ENCODE measurements around the gene BDKRB2.

Gene BDKRB2

GRCh38 chr14:96204151-96205058 is at the start of gene BDKRB2:
Gene BDKRB2 (plus strand): TSS chr14:96204839. CDS start chr14:96237108, 32,269 bp downstream.
- peak; percentile 77 for FAIRE-seq

DNA sequence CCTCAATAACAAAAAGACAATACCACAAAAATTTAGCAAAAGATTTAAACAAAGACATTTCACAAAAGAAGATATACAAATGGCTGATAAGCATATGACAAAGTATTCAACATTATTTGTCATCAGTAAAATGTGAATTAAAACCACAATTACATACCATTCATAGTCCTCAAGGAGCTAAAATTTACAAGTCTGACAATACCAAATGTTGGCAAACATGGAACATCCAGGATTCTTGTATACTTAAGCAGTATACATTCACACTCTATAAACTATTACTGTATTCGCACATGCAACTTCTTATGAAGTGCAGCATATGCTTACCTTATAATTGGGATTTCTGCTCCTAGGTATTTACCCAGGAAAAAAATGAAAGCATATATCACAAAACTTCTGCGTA is 49.7 kb upstream of the BDKRB2 start:
- no peak for FAIRE-seq

- FAIRE-seq: no peak
These were observed 47.6 kb upstream of the BDKRB2 start for GRCh38 chr14:96156804-96157760.

DNA sequence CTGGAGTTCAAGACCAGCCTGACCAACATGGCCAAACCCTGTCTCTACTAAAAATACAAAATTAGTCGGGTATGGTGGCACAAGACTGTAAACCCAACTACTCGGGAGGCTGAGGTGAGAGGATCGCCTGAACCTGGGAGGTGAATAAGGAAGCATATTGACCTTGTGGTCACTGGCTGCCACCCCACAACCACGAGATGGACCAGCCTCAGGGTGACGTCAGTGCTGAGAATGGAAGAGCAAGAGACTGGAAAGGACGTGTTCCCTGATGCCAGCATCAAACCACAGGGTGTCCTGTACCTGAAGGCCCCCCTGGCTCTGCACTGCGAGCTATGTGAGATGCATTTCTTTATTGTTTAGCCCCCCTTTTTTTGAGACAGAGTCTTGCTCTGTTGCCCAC is 45.9 kb upstream of the BDKRB2 start:
- FAIRE-seq: no peak

- FAIRE-seq: no peak
These were observed 44.3 kb upstream of the BDKRB2 start for GRCh38 chr14:96160076-96160912.

DNA sequence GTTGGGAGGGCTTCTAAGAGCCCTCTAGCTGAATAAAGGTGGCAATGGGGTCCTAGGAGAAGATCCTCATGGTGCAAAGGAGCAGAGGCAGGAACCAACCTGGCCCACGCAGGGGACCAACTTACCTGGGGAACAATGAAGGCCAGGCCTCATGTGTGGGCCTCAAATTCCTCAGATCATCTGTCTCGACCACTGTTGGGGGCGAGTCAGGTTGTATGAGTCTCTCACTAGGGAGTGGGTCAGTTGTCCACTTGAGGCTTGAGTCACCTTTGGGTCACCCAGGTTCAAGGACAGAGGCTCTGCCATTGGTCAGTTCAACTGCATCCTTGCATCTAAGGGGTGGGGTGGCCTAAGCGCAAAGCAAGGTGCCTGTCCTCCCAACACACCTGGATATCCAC is 43.7 kb upstream of the BDKRB2 start:
- FAIRE-seq: no peak

- FAIRE-seq: no peak
These were observed 43.0 kb upstream of the BDKRB2 start for GRCh38 chr14:96161636-96162035.

DNA sequence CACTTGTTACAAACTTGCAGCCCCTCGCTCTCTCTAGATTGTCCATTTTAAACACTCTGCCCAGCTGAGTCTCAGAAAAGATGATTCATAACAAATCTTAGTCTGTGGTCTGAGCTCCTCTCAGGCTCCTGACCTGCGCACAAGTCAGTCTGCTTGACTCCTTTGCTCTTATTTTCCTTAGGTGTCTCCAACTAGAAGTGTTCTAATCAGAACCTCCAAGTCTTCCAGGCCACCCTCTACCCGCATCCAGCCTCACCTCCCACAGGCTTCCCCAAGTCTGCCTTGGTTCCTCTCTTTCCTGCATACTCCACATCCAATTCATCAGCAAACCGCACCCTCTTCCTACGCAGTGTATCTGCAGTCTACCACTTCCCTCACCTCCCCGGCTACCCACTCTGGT is 42.4 kb upstream of the BDKRB2 start:
- no peak for FAIRE-seq

GRCh38 chr14:96162741-96163140 is 41.9 kb upstream of the BDKRB2 start:
- FAIRE-seq: no peak

- FAIRE-seq: no peak
These were observed 39.7 kb upstream of the BDKRB2 start for GRCh38 chr14:96164861-96165490.

- no peak for FAIRE-seq
These were observed 38.9 kb upstream of the BDKRB2 start for GRCh38 chr14:96165493-96166436.

DNA sequence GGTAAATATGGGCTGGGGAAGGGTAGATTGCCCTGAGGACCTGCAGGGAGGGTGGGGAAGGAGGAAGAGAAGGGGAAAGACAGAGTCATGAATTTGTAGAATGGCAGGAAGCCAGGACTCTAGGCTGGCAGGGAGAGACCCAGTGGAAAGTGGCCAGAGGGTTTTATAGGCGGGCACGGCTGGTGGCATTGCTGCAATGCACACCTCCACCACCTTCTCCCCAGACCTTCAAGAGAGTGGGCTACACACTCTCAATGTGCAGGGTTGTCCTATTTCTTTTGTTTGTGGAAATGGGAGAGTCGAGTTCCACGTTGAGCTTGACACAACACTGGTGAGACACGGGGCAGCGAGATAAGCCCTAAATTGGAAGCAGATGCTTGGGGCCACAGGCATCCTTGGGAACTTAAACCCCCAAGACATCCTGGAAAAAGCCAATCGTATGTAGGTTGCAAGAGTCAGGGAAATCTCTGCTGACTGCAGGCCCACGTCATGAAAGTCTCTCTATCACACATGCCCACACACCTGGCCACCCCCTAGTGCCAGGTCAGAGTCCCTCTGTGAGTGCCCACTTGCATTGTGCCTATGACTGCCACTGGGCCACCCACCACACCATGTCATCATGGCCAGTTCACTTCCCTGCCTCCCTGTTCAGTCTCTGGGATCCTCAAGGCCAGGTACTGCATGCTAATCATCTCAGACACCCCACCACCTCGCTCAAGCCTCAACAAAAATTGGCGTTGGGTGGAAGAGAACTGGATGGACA is 38.0 kb upstream of the BDKRB2 start:
- FAIRE-seq: no peak

- FAIRE-seq: no peak
These were observed 37.2 kb upstream of the BDKRB2 start for GRCh38 chr14:96167224-96168148.

GRCh38 chr14:96168581-96168980 is 36.1 kb upstream of the BDKRB2 start:
- FAIRE-seq: no peak

DNA sequence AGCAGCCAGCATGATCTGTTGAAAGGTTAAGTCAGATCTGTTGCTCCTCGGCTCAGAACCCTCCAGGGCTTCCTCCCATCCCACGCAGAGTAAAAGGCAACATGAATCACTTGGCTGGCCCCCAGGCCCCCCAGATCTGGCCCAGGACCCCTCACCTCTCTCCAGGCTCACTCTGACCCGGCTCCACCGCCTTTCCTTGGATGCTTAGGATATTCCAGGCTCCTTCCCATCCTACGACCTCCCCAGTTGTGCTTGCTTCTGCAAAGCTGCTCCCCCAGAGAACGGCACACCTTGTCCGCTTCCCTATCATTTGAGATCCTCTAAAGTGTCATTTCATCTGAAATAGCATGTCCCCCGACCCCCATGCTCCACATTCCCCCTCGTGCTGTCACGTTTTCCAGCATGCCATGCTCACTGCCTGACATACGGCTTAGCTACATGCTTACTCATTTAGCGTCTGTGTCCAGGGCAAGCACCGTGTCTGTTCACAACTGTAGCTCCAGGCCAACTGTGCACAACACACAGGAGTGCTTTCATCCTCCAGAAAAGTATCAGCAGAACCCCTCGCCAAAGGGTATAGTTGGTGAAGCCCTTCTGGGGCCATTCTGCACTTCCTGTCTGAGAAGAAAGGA is 33.6 kb upstream of the BDKRB2 start:
- FAIRE-seq: no peak

DNA sequence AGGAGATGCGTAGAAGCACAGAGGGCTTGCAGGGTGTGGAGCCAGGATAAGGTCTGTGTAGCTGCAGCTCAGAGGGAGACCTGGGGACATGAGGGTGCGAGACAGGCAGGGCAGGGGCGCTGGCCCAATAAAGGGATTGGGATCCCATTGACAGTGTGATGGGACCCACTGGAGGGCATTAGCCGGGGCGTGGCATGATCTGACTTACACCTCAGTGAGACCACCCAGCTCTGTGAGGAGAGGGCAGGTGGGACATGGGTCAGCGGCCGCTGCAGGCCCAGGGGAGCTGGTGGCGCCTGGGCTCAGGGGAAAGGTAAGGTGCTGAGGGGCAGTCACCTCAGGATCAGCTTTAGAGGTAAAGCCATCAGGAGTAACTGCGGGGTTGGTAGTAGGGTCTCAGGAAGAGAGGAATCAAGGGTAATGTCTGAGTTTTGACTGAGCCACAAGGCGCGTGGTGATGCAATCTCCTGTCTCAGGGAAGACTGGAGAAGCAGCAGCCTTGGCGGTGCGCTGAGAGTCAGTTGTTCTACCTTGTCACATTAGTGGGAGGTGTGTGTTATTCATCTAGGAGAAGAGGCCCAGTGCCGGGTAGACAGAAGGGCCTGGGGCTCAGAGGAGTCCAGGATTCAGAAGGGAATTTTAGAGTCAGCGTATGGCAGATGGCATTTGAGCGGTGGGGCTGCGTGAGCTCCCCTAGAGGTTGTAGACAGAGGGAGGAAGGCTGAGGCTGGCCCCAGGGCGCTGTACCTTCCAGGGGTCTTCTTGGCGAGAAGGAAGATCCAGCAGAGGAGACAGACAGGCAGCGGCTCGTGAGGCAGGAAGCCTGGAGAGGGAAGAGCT is 30.8 kb upstream of the BDKRB2 start:
- FAIRE-seq: no peak

- no peak for FAIRE-seq
These were observed 28.4 kb upstream of the BDKRB2 start for GRCh38 chr14:96176275-96176674.

DNA sequence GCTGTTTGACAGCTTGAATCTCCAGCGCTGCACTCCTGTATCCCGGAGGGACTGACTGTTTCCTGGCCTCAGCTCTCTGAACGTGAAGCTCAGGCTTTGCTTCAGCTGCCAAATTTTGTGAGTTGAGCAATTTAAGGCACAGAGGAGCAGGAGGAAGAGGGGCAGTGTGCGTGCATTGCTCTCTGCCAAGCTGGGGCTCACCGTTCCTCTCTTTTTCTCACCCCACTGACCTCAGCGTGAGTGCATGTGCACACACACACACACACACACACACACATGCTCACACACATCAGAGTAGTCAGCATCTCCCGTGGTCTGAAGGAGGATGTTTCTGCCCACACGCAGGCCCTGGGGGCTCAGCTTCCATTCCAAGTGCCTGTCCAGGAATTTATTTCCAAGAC is 27.8 kb upstream of the BDKRB2 start:
- FAIRE-seq: no peak
